CD4-positive, alpha-beta T cell treated with Interleukin-17A for 4 hours (primary cell): ENCODE results near the gene GLP1R.
"Not testable (repeated sequence)": the region's sequence is repeated elsewhere in the genome, so short reads cannot be mapped to it uniquely, and the experiment has no call there.

Source experiments
- DNase-seq: peaks from one replicate; pipeline ENCODE4 v3.0.0-alpha.2; 2020; ENCODE audit warnings: mixed read lengths

GLP1R gene

DNA sequence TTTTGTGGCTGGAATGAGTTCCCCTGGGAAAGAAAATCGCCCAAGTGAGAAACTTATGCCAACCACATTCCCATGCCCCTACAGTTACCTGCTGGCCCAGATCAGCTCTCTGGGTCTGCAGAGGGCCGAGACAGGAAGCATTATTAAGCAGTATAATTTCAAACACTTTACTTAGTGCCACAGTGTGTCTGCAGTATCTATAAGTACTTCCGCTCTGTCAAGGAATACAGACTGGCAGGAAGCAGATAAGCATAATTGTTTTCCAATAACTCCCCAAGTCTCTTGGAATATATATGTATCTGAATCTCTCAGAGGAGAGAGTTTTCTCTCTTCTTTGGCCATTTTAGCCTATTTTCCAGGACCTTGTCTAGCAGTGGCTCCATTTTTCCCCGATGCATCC, 41.5 kb downstream of the GLP1R start:
- DNase-seq: no peak

DNA sequence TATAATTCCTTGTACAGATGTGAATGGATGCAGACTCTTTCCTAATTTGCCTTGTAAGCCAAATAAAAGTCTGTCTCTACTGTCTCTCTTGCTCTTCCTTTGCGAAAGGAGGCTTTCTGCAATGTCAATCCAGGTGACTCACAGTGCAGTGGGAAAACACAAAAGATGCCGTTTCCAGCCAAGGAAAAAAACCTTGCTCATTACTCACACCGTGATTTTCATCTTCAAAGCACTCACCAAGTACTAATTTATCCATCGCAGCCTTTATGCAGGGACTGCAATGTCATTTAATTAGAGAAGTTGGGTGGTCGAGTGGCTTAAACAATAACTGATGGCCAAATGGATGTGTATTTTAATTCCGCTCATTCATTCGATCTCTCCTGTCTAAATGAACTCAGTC, 42.6 kb downstream of the GLP1R start:
- DNase-seq: no peak

DNA sequence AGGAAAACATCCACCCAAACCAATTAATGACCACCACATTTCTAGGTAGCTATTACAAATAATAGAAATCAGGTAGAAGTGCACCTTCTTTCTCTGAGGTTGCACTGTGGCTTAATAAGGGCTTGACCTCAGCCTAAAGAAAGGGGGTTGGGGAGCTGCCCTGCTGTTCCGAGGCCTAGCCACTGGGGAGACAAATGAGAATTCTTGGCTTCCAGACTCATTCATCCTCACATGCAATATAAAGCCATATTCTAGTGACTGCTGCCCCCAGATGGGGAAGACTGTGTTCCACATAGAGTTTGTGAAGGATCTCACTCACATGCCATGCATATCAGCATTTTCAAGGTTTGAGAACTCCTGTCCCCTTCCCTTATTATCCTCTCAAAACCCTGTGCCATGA, 43.5 kb downstream of the GLP1R start:
- no peak for DNase-seq

DNA sequence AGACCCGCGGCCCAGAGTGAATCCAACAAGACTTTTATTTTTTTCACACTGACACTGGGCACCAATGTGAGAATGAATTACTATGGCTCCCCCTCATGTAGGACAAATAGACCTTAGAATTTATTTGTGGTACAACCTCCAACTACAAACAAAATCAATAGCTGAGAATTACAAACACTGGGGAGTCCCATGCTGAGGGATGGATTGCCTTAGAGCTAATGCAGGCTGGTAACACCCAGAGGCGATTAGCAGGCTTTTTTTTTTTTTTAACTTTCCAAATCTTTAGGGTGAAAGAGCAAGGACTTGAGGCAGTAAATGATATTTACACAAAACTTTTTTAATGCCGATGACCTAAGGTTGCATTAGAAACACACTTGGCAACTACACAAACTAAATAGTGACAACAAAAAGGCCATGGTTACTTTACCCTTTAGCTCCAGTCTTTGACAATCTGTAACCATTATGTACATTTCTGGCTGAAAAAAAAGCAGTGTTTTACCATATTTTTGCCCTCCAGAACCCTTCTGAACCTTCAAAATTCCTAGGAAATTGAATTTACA, 44.6 kb downstream of the GLP1R start:
- DNase-seq: no peak

DNA sequence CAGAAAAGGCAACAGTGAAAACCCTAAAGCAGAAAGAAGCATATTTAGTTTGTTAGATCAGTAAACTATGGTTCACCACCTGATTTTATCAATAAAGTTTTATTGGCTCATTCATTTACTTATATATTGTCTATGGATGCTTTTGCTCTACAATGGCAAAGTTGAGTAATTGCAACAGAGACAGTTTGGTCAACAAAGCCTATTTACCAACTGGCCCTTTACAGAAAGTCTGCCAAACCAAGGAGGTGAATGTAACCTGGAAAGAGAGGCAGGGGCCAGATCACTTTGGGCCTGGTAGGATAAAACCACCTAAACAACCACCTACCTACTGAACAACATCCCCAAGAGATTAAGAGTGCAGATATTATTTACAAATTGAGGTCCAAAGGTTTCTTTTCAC, 47.0 kb downstream of the GLP1R start:
- no peak for DNase-seq

DNA sequence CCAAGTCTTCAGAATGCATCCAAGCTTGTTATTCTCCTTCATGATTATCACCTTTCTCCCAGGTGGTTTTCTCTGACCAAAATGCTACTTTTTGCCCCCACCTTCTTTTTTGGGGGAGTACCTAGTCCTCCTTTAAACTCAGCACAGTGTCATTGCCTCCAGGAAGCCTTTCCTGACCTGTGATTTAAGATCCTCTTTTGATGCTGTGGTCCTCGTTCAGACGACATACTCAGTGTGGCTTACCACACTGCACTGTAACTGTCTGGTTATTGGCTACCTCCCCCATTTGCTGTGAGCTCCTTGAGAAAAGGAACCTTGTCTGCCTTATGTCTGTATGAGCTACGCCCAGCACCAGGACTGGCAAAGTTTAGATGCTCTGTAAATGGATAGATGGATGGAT, 51.8 kb downstream of the GLP1R start:
- no peak for DNase-seq

DNA sequence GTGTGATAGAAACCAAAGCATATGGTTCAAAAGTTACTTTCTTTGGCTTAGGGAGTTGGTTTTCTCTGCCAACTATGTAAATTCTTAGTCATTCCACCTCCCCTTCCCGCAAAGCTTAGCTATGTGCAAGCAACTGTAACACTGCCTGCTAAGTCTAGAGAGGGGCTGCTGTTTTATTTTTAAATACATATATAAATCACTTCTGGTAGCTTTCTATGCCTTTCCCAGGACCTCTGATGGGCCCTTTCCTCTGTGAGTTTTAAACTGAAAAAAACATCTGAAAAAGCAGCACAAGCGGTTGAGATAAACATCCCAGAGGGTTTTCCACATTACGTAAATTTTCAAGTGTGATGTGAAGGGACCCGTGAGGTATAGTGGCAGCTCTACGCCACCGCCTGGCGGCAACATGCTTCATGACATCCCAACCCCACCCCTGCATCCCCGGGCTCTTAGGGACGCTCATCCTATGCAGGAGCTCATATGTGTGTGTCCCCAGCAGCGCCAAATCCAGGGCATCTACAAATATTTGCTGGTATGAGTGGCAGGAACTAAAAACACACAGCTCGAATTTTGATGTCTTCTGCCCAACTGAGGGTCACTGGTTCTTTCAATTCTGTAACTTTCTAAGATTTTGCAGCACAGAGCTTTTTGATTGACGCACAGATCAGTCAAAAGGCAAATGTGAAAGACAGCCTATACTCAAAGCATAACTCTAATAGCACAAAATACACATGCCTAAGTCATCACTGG, 53.7 kb downstream of the GLP1R start:
- DNase-seq: peak; percentile 38

DNA sequence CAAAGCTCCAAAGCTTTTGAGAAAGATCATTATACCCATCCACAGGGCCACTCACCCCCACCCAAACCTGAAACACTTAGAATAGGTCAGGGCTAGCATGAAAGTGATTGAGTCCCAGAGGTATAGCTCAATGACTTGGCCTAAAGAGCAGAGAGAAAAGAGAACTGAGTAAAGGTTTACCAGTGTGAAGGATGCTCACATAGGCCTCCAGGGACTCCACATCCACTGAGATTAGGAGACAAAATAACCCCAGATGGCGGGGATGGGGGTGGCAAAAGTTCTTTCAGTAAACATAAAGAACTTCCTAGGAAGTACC, 54.2 kb downstream of the GLP1R start:
- no peak for DNase-seq

DNA sequence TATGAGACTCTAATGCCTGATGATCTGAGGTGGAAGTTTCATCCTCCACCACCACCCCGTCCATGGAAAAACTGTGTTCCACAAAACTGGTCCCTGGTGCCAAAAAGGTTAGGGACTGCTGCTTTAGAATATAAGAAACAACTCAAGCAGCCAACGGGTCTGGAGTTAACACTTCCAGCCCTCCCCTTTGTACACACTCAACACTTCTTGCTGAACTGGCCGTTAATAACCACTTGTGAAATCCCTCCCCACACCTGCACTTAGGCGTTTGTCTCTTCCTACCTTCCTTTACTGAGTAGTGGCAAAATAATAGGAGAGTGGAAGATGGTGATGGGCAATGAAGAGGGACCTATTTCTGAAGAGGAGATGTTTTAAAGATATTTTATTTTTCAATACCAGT, 55.9 kb downstream of the GLP1R start:
- DNase-seq: no peak

DNA sequence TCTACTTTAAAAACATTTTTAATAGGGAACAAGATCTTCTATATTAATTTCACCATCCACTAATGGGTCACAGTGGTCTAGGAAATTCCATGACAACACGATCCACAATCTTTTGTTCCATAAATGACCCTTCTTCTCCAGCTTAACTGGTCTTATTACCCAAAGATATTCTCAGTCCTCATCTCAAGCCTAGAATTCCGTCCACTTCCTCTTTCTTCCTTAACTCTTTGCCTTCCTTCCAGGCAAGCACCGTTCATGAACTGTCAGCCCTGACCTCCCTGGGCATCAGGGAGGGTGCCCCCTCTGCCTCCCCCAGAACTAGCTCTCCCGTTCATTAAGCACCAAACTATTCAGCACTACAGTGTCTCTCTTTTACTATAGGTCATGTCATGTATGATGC, 58.5 kb downstream of the GLP1R start:
- DNase-seq: no peak

DNA sequence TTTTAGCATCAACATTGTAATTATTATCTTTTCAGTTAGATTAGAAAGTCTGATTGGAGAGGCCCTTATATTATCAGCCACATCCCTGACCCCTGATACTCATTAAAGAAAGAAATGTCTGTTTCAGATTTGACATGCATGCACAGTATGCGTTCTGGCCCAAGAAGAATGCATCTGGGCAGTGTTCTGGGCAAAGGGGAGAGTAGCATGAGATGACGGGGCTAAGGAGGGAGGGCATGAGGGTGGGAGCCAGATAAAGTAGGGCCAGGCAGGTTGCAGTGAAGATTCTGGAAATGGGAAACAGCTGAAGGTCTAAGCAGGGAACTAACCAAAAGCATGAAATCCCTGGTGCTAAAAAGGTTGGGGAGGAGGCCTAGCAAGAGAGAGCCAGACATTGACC, 59.1 kb downstream of the GLP1R start:
- DNase-seq: no peak

DNA sequence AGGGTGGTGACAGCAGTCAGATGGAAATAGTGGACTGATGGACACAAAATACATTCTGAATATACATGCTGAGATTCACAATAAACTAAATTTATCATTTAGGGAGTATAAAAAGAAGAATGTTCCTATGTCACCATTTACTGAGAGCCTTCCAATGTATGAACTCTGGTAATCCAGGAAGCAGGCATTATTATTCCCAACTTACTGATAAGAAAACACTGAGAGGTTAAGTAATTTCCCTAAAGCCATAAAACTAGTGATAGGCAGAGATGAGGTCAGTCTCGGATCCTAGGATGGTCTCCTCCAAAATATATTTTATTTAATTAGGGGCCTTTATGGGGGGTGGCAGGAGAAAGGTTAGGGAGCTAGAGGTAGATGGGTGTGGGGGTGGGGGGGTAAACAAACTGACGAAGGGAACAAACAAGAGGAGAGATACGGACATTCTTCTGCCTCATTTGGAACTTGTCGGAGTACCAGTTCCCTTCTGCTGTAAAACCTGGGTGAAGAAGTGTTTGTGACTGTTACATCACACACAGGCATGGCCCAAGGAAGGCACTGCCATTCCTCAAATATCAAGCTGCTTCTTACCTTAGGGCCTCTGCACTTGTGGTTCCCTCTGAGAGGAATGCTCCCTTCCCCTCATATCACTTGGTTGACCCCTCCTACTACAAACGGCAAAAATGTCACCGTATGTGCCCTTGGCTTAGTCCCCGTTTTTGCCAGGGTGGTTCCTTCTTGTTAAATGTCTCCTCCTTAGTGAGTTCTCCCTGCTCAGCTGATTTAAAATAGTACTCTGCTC, 59.7 kb downstream of the GLP1R start:
- DNase-seq: no peak

DNA sequence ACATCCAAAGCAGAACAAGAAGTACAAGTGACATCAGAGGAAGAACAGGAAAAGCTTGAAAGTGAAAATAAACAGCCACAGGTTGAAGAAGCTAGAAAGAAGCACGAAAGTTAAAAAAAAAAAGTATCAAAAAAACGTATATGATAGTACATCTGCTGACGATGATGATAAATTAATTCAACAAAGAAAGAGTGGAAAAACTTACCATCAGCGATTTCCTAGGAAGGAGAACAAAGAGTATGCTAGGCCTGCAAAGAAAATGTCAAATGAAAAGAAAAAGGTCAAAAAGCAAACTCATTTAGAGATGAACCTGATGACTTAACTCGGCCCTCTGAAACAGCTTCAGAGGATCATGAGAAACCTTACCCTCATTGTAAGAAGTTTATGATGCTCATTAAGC, 62.7 kb downstream of the GLP1R start:
- DNase-seq: no peak

DNA sequence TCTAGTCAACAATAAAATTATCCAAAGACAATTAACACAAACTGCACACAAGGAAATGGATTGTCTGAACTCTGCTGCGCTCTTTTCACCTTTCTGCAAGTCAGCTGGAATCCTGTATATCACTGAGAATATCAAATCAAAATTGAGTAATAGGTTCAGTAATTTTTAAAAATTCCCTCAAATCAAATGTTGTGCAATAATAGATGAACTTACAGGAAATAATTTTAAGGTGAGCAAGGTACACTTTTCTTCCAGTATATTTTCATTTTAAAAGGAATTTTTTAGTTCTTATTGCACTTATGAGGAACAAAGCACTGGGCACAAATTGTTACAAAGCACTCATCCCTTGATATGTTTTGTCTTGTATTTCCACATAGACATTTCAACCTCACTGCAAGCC, 65.2 kb downstream of the GLP1R start:
- no peak for DNase-seq

DNA sequence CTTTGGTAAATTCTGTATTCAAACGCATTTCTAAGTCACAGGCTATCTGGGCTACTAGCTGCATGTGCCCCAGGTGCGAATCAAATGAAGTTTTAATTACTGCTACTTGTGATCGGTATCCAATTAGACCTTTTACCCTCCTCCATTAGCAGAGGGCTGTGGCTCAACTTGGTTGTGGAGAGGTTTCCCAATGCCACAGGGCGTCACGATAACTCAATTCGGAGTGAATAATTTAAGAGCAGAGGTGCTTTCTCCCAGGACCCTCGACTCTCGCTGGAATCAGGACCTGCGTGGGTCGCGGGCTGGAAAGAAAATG, 65.8 kb downstream of the GLP1R start:
- no peak for DNase-seq

DNA sequence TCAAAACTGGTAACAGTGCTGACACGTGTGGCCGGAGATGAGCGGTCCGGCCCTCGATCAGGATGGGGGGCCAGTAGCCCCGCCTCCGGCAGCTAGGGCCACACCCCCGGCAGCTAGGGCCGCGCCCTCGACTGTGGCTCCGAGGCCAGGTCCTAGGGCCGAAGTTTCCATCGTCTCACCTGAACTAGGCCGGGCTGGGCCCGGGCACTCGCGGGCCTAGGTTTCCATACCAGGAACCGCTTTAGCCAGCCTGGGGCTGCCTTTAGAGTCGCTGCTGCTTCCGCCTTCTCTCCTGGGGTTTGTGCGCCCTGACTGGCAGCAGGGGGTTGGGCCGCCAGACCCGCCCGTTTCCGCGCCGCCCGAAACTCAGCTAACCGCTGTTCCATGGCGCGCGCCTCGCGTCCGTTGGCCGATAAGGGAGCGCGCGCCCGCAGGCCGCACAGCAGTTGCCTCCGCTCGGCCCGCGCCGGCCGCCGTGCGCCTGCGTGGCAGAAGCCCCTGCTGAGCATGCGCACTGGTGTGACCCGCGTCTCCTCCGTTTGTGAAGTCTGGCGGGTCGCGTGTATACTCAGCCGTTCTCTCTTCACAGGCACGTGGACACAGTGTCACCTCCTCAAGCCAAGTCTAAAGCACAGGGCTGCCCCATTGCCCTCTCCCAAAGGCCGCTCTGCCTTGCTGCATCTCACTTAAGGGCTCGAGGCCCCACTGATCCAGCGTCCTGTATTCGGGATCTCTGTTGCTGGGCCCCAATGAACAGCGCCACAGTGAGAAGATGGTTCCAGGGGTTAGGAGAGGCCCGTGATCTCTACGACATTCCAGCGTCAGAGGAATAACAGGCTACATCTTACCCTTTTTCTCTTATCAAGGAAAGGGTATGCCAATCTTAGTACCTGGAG, 66.4 kb downstream of the GLP1R start, which contains the start of gene SAYSD1:
SAYSD1 (minus strand) TSS at position 483 of the 896 bp plus-strand sequence; CDS start at position 386, 97 bp downstream.
- DNase-seq: peak; percentile 95

DNA sequence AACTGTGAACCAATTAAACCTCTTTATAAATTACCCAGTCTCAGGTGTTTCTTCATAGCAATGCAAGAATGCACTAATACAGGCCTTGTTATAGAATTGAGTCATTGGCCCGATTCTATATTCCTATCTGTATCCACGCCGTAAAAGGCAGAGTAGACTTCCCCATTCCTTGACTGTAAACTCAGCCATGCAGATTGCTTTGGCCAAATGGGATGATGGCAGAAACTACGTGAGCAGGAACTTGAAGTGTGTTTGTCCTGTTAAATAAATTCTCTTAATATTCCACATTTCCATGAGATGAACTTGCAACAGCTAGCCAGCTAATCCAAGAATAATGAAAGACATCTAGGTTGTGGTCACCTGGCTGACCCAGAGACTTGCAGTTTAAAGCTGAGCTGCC, 70.3 kb downstream of the GLP1R start:
- no peak for DNase-seq

DNA sequence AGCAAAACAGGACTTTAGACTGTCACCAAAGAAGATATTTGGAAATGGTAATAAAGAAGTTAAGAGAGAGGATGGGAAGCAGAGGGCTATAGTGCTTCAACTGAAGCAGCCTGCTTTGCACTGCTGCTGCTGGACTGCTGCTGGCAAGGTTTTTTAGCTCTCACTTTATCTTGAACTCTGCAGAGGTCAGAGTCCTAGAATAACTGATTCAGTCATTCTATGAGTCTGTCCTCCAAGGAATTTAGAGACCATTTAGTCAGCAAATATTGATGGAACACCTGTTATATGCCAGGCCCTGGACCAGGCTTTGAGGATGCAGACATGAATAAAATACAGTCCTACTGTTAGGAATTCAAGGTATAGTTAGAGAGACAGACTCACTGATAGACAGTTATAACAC, 75.5 kb downstream of the GLP1R start:
- no peak for DNase-seq

DNA sequence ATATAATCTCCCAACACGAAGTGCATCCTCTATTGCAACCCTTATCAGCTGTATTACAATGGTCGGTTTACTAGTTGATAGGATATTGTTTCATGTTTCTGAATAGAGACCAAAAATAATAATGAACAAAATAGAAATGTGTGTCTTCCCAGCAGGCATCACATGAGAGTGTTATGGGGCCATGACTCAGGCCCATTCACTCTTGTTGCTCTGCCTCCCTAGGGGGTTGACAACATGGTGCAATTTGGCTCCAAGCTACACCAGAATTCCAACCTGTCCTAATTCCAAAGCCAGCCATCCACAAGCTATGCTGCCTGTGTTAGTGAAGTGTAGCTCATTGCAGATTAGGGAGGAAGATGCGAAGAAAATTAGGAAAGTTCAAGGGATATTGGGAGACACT, 79.5 kb downstream of the GLP1R start:
- no peak for DNase-seq

DNA sequence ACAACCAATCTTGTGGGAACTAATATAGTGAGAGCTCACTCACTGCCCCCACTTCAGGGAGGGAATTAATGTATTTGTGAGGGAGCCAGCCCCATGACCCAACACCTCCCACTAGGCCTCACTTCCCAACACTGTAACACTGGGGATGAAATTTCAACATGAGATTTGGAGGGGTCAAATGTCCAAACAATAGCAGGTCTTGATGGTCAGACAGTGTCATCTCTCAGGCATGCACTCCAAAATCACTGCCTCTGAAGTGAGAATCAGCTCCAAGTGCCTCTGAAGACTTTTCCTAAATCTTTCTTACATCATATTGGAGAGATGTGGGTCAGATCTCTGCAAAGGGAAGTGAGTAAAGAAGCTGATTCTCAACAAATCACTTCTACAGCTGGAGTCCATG, 80.3 kb downstream of the GLP1R start:
- no peak for DNase-seq

DNA sequence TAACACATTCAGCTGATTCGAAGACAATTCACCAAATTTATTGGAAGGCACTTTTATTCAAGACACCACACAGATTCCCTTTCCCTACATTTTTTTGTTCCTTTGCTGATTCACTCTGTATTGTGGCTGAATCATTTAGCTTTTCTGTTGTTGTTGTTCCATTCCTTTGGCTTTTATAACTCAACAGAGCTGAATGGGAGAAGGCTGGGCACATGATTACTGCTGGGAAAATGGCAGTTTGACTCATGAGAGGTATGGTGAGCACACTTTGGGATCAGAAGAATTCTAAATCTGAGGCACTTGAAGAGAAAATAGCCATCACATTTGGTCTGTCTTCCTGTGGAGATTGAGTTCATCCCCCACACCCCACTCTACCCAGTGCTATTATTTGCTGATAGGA, 82.1 kb downstream of the GLP1R start:
- no peak for DNase-seq

DNA sequence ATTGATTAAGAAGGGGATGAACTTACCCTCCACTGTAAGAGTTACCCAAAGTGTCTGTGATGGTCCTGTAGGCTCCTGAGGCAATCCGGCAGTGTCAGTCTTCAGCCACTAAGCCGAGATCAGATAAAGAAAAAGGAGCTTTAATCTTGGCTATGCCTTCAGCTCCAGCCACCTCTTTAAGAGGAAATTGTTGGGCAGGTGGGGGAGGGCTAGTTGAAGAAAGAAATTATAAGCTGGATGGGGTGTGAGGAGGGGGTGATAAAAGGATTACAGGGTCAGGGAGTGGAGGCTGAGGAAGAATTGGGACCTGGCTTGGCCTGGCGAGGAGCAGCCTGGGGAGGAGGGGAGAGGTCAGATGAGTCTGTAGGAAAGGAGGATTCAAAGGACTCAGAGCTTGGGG, 86.2 kb downstream of the GLP1R start:
- DNase-seq: not testable (repeated sequence)

DNA sequence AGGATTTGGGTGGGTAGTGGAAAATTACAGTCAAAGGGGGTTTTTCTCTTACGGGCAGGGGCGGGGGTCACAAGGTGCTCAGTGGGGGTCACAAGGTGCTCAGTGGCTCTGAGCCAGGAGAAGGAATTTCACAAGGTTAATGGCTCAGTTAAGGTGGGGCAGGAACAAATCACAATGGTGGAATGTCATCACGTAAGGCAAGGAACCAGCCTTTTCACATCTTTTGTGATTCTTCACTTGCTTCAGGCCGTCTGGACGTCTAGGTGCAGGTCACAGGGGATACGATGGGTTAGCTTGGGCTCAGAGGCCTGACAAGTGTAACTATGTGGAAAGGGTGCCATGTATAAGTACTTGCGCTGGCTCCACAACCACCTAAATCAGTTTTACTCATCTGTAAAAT, 87.6 kb downstream of the GLP1R start:
- not testable (repeated sequence) for DNase-seq
